Activated T-cell treated with anti-CD3 and anti-CD28 coated beads, Interleukin-2, amount 50 U/mL, for 72 hours (primary cell): ENCODE results near the gene CHRDL1. TPM values are rescaled to one million over a fixed set of nuclear protein-coding genes. Genes with fewer than 3 reads are reported as not detected.

Source experiments
- ATAC-seq, 2 donors: fragments of 150-1000 bp; cut with Tn5 transposase; replicated peaks in 1 of 2; 2 replicates each; pipeline ENCODE4 v1.10.0; 2021; ENCODE audit warnings: moderate library complexity in 2 of 2, mild to moderate bottlenecking in 1 of 2
- DNase-seq, 2 donors: peaks; one replicate each; pipeline ENCODE4 v3.0.0; 2021 to 2022; ENCODE audit warnings: mixed read lengths in 1 of 2
- H3K27ac Mint-ChIP-seq: one replicate; pipeline ENCODE4 v1.8.0; 2022; ENCODE audit warnings: mild to moderate bottlenecking, moderate library complexity, mixed read lengths
- H3K27me3 Mint-ChIP-seq: one replicate; pipeline ENCODE4 v1.8.0; 2022; ENCODE audit warnings: low read depth, mixed read lengths
- H3K36me3 Mint-ChIP-seq, 2 donors: one replicate each; pipeline ENCODE4 v1.8.0; 2022; ENCODE audit warnings: mixed read lengths in 2 of 2, mild to moderate bottlenecking in 1 of 2; ENCODE audit not compliant: insufficient read depth in 2 of 2
- H3K4me1 Mint-ChIP-seq: one replicate; pipeline ENCODE4 v1.8.0; 2022; ENCODE audit warnings: low read depth, mixed read lengths
- H3K4me3 Mint-ChIP-seq, 2 donors: one replicate each; pipeline ENCODE4 v1.8.0; 2022; ENCODE audit warnings: mild to moderate bottlenecking in 2 of 2, mixed read lengths in 2 of 2, moderate library complexity in 2 of 2
- H3K9me3 Mint-ChIP-seq, 2 donors: one replicate each; pipeline ENCODE4 v1.8.0; 2022; ENCODE audit warnings: mixed read lengths in 2 of 2
- total RNA-seq, 2 donors: library from RNA; stranded (reverse); gene quantifications; one replicate each; pipeline ENCODE4 v1.2.3, GENCODE V29; 2022

Gene CHRDL1
- total RNA-seq, 2 donors from 2014 or later, result not detected

DNA sequence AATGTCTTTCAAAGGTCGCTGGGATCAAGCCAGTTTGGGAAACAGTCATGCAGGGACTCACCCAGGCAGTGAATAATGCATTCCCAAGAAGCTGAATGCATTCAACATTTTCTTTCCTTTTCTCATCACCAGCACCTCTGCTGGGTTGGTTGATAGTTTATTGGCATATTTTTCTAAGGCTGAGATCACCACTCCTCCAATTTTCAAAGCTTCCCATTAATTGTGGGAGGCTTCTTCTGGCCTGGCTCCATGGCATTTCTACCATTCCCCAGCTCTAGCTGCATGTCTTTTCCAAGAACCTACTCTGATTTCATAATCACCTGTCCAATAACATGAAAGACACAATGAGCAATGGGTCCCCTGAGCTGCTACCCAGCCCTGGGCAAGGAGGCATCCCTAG lies 35.8 kb downstream of the CHRDL1 start:
- H3K4me1 Mint-ChIP-seq, result no peaks in the 10 kb centered on the region
- H3K4me3 Mint-ChIP-seq, result no peak overlapping the region
- H3K9me3 Mint-ChIP-seq, result peaks cover 4% of the 10 kb centered on the region in 2 donors
- peaks cover under 1 to 2% of the 10 kb centered on the region in 2 donors for H3K36me3 Mint-ChIP-seq
- H3K27me3 Mint-ChIP-seq, result peaks cover 8% of the 10 kb centered on the region
- DNase-seq, result no peak
- no peak for ATAC-seq
- H3K27ac Mint-ChIP-seq, result no peak overlapping the region

DNA sequence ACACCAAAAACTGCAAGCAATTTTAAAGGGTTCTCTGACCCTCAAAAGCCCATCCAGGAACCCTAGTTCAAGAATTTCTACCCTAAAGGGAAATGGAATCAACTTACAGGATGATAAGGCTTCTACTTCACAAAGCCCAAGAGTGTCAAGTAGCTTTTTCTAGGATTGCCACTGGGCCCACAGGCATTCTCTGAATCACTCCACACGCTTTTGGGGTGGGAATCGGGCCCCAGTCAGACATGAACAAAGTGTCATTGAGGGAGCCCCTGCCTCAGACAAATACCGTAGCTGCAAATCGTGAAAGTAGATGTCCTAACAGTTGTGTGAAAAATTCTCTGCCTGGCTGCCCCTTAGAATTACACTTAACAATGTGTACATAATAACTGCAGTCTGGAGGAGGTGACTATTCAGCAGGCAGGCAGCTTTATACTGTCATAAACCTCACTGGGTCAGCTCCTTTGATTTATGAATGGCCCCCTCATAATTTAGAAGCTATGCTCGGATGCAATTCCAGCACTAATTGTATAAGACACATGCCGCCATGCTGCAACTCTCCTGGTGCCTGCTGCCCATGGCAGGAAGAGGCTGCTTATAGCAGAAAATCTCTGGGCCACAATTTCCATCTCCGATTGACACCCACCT lies 36.7 kb downstream of the CHRDL1 start:
- H3K27me3 Mint-ChIP-seq, result peaks cover 8% of the 10 kb centered on the region
- H3K4me1 Mint-ChIP-seq, result no peaks in the 10 kb centered on the region
- H3K36me3 Mint-ChIP-seq, result peaks cover 0 to 2% of the 10 kb centered on the region in 2 donors

DNA sequence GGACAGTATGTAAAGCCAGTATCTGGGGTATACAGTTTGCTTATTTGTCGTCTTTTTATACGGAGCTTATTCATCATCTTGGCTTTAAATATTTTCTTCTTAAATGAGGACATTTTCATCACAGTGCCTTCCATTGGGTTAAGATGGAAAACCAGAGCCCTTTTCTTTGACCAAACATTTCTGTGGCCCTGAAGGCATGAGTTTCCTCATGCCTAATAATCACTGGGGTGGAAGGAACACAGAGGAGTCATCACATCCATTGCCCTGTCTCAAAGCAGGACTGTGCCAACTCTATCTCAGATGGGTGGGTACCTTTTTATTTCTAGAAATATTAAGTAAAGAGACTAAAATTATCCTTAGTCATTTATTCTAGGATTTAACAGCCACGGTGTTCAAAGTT lies 40.0 kb downstream of the CHRDL1 start:
- DNase-seq, result no peak
- Mint-ChIP-seq H3K9me3 (peaks cover 2 to 4% of the 10 kb centered on the region in 2 donors), H3K4me3 (no peak overlapping the region), H3K36me3 (peaks cover 0 to 2% of the 10 kb centered on the region in 2 donors), H3K4me1 (no peaks in the 10 kb centered on the region), H3K27me3 (peaks cover 21% of the 10 kb centered on the region), H3K27ac (no peak overlapping the region)
- ATAC-seq, result no peak

More for the DNA sequence above, 36.7 kb downstream of the CHRDL1 start:
- H3K9me3 Mint-ChIP-seq, result peaks cover 2 to 4% of the 10 kb centered on the region in 2 donors
- H3K27ac Mint-ChIP-seq, result no peak overlapping the region
- DNase-seq (no peak), ATAC-seq (no peak)
- no peak overlapping the region for H3K4me3 Mint-ChIP-seq

DNA sequence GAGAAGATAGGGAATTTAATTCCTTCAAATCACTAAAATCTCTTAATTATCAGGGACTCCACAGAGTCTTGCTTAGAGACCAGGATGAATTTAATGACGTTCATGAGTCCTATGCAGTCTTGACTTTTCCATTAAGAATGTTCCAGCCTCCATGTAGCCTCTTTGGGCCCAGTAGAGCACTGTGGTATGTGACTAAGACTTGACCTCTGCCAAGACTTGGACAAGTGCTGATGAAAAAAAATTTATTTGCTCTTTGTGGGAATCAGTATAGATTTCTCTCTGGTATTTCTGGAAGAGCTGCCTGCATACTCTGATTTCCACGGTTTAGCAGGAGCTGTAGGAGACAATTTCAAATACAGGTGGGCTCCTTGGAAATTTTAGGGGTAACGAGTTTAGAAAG lies 40.6 kb downstream of the CHRDL1 start:
- ATAC-seq, result no peak
- Mint-ChIP-seq H3K4me3 (no peak overlapping the region), H3K9me3 (peaks cover 2 to 4% of the 10 kb centered on the region in 2 donors), H3K36me3 (peaks cover 0 to 2% of the 10 kb centered on the region in 2 donors), H3K27ac (no peak overlapping the region), H3K27me3 (peaks cover 20% of the 10 kb centered on the region), H3K4me1 (no peaks in the 10 kb centered on the region)
- no peak for DNase-seq

DNA sequence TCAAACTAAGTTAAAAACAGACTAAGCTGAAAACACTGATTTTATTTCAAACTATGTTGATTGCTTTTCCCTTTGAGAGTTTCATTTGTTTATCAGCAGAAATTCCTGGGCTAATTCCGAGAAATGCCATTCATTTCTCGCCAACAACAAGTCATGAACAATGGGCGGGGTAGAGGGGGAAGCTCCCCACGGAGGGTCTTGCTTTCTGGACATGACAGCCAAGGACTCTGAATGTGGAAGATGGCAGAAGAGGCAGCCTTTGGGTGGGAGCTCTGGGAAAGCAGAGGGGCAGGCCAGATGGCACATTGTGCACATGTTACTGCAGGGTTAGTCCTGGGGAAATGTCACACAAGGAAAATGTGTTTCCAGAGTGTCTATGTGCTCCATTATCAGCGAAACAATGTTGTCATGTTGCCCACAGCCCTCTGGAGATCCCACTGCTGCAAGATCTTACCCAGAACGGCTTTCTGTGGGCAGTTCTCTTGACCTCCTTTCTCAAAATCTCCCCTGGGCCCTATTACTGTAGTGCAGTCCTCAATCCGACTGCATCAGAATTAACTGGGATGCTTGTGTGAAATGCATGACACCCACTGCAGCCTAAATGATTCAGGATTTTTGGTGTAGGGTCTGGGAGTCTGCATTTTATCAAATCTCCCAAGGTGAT lies 45.0 kb downstream of the CHRDL1 start:
- Mint-ChIP-seq H3K9me3 (no peaks in the 10 kb centered on the region), H3K27ac (no peak overlapping the region), H3K36me3 (no peaks in the 10 kb centered on the region), H3K4me1 (no peaks in the 10 kb centered on the region), H3K4me3 (no peak overlapping the region), H3K27me3 (peaks cover 21% of the 10 kb centered on the region)
- ATAC-seq (no peak), DNase-seq (no peak)

DNA sequence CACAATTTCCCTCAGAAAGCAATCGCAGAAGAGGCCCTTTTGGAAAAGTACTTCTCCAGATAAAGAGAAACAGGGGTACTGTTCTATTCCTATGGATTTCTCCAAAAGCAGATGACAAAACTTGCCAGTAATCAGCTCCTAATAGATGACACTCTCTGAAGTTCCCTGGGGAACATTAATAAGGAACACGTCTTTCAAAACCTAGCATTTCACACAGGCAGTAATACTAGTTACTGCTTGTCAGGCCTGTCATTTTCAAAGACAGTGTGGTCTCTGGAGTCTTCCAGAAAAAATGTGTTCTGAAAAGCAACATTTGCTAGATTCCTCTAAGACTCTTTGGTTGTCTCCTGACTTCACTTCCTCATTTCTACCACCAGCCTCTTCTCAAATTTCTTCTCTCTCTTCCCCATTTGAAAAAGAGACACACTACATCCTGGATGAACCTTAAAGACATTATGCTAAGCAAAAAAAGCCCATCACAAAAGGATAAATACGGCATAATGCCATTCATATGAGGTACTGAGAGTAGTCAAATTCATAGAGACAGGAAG lies 47.3 kb downstream of the CHRDL1 start:
- H3K36me3 Mint-ChIP-seq, result no peaks in the 10 kb centered on the region
- no peak overlapping the region for H3K4me3 Mint-ChIP-seq
- H3K4me1 Mint-ChIP-seq, result peaks cover 6% of the 10 kb centered on the region
- no peaks in the 10 kb centered on the region for H3K9me3 Mint-ChIP-seq
- H3K27me3 Mint-ChIP-seq, result peaks cover 33% of the 10 kb centered on the region
- H3K27ac Mint-ChIP-seq, result no peak overlapping the region
- DNase-seq (no peak), ATAC-seq (no peak)

DNA sequence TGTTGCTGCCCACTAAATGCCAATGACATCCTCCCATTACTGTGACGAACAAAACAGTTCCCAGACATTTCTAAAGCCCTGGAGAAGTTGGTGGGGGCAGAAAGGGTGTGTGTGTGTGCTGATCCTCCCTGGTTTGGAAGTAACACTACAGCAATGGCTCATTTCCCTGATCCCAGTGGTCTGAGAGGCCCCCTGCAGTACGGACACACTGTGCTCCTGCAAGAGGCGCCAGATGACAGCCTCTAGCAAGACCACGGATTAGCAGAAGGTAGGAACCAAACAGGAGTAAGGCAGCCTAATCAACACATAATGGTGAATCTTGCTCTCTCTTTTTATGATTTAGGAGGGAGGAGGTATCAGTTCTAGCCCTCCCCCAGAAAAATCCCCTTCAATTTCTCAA lies 49.6 kb downstream of the CHRDL1 start:
- Mint-ChIP-seq H3K9me3 (no peaks in the 10 kb centered on the region), H3K27me3 (peaks cover 28% of the 10 kb centered on the region), H3K36me3 (no peaks in the 10 kb centered on the region), H3K27ac (no peak overlapping the region), H3K4me3 (no peak overlapping the region), H3K4me1 (peaks cover 6% of the 10 kb centered on the region)
- ATAC-seq, result no peak
- DNase-seq, result no peak

DNA sequence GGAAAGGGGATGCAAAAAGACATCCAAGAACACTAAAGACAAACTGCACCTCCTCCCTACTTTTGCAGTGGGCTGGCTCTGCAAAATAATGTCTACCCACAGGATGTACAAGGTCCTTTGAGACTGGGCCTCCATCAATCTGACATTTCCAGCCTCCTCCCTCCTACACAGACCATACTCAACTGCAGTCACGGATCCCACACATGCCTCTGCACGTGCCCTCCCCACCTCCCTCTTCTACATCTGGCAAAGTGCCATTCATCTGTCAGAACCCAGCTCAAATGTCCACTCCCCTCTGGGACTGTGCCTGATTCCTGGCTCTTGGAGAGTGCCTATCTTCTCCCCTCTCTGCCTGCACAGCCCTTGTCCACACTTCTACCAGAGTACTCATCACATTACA lies 50.3 kb downstream of the CHRDL1 start:
- Mint-ChIP-seq H3K9me3 (no peaks in the 10 kb centered on the region), H3K36me3 (no peaks in the 10 kb centered on the region), H3K4me1 (peaks cover 6% of the 10 kb centered on the region), H3K27me3 (peaks cover 28% of the 10 kb centered on the region), H3K27ac (no peak overlapping the region), H3K4me3 (no peak overlapping the region)
- ATAC-seq (no peak), DNase-seq (no peak)

DNA sequence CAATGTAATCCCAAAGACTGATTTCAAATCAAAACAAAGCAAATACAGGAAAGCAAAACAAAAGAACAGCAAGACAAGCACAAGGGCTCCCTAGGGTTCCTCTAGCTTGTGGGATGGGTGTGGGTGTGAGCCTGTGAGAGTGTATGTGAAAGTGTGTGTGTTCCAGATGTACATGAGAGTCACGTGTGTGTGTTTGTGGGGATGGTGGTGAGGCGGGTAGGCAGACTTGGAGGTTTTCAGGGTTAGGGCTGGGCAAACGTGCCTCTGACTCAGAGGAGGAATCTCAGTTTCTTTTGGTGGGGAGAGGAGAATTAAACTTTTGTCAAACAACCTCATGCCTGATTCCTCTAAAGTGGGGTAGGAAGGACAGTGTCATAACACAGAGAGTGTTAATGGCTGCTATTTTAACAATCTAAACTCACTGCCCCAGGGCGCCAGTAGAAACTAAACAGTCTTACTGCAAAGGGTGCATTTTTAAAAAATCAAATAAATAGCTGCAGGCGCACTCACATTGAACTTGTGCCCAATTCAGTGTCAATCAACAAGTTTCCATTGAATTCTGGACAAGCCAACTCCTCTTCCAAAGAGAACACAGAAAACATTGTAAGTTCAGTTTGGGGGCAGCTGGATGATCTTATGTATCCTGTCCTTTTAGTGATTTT lies 51.8 kb downstream of the CHRDL1 start:
- Mint-ChIP-seq H3K4me3 (no peak overlapping the region), H3K36me3 (no peaks in the 10 kb centered on the region), H3K27me3 (peaks cover 26% of the 10 kb centered on the region), H3K9me3 (no peaks in the 10 kb centered on the region), H3K4me1 (peaks cover 6% of the 10 kb centered on the region), H3K27ac (no peak overlapping the region)
- peak in 1 of 2 donors; percentile 2 for DNase-seq
- ATAC-seq, result peak in 1 of 2 donors; percentile 40

DNA sequence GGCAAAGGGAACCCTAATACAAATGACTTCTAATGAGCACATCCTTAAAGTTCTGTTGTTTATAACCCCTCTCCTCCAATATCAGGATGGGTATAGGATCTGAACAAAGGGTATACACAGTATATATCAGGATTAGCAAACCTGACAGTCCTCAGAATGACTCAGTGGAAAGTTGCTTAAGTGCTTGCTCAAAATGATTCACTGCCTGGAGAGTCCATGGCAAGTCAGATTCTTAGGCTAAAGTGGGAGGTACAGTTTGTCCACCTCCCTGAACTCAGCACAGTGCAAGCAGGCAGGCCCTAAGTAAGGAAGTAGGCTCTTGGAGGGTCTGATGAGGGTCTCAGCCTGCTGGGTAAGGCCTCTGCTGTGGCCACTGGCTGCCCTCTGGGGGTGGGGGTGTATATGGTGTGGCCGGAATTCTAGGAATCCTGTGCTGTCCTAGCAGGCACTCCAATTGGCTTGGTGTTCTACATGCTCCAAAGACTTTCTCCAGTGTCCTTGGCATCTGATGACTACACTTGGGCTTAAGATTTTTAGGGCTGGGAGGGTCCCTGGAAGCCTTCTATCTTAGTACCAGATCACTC lies 54.3 kb downstream of the CHRDL1 start:
- no peaks in the 10 kb centered on the region for H3K36me3 Mint-ChIP-seq
- no peak overlapping the region for H3K27ac Mint-ChIP-seq
- no peaks in the 10 kb centered on the region for H3K9me3 Mint-ChIP-seq
- no peak overlapping the region for H3K4me3 Mint-ChIP-seq
- ATAC-seq (peak in 1 of 2 donors; percentile 39), DNase-seq (no peak)
- peaks cover 6% of the 10 kb centered on the region for H3K4me1 Mint-ChIP-seq
- peaks cover 32% of the 10 kb centered on the region for H3K27me3 Mint-ChIP-seq

DNA sequence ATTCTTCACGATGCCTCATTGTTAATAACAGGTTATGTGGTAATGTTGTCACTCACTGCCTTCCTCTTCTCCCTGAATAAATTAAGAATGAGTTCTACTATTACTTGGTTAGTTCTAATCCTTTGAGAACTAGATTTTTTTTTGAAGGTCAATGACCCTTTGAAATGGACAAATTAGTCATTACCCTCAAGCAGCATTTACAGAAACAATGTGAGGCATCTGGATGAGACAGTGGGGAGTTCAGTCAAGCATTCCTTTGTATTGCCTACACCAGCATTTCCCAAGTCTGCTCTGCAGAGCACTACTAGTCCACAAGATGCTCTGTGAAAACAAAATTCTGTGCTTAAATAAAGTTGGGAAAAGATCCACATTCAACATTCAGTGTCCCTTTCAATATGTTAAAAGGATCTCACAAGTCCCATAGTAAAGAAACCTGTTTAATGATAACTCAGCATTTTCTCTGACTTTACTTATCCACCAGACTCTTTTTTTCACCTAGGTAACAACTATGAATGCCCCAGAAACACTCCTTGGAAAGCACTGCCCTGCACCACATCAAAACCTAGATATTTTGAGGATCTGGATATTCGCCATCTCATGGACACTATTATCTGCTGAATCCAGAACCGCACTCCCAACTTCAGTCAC lies 60.6 kb downstream of the CHRDL1 start:
- no peaks in the 10 kb centered on the region for H3K36me3 Mint-ChIP-seq
- DNase-seq, result no peak
- H3K27me3 Mint-ChIP-seq, result peaks cover 36% of the 10 kb centered on the region
- no peak overlapping the region for H3K4me3 Mint-ChIP-seq
- ATAC-seq, result no peak
- H3K9me3 Mint-ChIP-seq, result no peaks in the 10 kb centered on the region
- H3K4me1 Mint-ChIP-seq, result no peaks in the 10 kb centered on the region
- H3K27ac Mint-ChIP-seq, result no peak overlapping the region

DNA sequence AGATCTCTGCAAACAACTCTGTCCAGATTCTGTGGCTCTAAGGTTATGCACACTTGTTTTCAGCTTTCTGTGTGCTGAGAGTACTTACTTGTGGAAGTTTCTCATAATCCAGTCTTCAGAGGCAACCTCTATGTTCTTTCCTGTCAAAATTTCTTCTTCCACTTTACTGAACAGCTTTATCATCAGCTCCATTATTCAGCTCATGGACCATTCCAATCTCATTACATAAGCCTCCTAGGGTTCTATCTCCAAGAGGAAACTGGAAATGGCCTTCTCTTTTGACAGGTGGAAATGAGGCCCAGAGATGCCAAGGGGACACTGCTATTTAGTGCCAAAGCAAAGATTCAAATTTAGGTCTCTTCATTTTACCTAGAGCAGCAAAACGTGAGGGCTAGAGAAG lies 61.3 kb downstream of the CHRDL1 start:
- DNase-seq, result no peak
- no peaks in the 10 kb centered on the region for H3K4me1 Mint-ChIP-seq
- H3K27me3 Mint-ChIP-seq, result peaks cover 36% of the 10 kb centered on the region
- no peak overlapping the region for H3K4me3 Mint-ChIP-seq
- no peaks in the 10 kb centered on the region for H3K36me3 Mint-ChIP-seq
- no peaks in the 10 kb centered on the region for H3K9me3 Mint-ChIP-seq
- no peak for ATAC-seq
- no peak overlapping the region for H3K27ac Mint-ChIP-seq

DNA sequence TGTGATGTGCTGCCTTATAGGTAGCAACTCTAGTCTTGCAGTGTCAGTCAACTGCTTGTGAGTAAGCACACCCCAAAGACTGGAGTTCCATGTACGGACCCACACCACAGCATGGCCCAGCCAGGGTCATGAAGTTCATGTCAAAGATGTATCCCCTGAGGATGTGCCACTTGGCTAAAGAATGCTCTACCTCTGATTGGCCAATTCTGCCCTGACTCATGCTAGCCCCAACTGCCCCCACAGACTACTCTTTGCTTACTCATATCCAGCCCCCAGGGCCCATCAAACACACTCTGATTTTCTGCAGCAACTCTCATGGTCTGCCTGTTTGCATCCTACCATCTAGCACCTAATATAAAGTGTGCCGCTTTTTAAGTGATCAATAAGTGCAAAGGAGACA lies 62.5 kb downstream of the CHRDL1 start:
- Mint-ChIP-seq H3K27me3 (peaks cover 35% of the 10 kb centered on the region), H3K36me3 (no peaks in the 10 kb centered on the region), H3K4me3 (no peak overlapping the region)

More for the DNA sequence above, 62.5 kb downstream of the CHRDL1 start:
- H3K4me1 Mint-ChIP-seq, result no peaks in the 10 kb centered on the region
- no peak for DNase-seq
- no peaks in the 10 kb centered on the region for H3K9me3 Mint-ChIP-seq
- ATAC-seq, result no peak
- H3K27ac Mint-ChIP-seq, result no peak overlapping the region
